GM21717 (cell line): ENCODE data around the gene ABHD16A.

Experiments used
- ATAC-seq: cut with Tn5 transposase; IDR thresholded peaks from one replicate; pipeline ENCODE4 v1.9.1; 2021; ENCODE audit warnings: mild to moderate bottlenecking, moderate library complexity; ENCODE audit not compliant: unreplicated experiment

ABHD16A gene

DNA sequence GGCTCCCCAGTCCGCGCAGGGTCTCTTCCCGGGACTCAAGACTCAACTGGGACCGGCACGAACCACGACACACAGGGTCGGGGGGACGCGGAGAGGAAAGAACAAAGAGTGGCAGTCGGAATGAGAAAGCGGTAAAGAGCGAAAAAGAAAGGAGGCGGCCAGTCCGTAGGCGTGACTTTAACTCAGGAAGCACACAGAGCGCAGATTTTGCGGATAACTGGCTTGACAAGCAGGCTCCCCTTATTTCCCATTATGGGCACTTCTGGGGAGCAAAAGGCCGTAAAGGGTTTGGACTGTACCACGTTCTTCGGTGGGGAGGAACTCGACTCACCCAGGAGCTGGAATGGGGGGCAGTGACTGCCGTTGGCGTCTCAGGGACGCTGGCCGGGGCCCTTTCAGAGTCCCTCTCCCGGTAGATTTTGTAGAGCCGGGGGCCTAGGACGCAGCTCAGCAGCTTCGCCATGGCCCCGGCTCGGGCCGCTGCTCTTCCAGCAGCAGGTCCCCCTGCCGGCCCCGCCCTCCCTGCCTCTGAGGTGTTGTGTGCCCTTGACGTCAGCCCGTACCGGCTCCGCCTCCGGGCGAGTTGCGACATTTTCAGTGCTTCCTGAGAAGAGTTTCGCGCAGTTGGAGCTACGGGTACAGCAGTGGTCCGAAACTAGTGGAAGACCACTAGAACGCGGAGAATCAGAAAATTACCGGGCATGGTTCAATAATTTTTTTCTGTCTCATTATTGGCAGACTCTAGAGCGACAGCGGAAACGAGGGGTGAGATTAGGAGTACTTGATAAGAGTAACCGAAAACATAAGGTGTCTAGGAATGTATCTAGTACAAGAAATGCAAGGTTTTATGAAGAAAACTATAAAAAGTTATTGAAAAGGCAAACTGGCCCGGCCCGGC lies at the start of gene ABHD16A:
ABHD16A (minus strand) TSS at position 506 of the 898 bp plus-strand sequence; CDS start at position 463, 43 bp downstream.
- peak; percentile 73 for ATAC-seq

DNA sequence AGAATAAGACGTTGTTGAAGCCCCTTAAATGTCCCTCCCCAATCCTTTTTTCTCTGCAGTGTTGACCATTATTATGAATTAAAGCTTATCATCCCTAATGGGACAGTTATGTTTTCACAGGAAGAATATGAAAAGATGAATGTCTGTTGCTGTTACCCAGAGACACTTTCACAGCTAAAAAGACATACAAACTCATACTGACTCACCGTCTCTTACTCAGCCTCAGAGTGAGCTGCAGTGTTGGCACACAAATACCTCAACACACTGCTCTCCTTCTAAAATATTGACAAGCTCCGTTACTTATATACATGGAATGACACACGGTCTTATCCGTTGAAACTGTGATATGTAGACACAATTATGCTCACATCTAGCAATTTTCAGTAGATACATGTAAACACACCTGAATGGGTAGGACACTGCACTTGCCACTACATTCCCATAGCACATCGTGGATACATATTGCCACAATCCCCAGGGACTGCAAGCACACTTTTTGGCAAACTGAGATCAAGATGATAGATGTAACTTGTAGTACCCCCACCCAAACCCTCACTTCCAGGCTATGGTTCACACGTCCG lies 49.7 kb upstream of the ABHD16A start:
- no peak for ATAC-seq

- ATAC-seq = no peak
These were observed 47.4 kb upstream of the ABHD16A start for GRCh38 chr6:31750411-31751022.

GRCh38 chr6:31749301-31750036 lies 46.3 kb upstream of the ABHD16A start:
- ATAC-seq = no peak

DNA sequence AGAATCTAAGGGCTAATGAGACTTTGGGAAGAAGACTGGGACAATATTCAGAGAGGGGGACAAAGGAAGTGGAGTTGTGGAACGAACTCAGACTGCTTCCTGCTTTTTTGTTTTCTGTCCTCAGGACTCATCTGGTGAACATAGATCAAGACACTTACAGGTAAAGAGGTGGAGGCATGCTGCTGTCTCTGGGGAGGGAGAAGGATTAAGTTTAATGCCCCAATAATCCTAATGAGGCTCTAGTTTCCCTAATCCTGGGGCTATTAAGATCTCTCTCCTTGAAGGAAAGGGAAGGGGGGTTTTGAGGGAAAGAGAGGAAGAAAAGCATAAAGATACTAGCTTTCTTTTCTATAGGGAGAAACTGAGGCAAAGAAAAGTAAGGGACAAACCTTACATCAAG lies 41.3 kb upstream of the ABHD16A start:
- ATAC-seq = no peak

GRCh38 chr6:31742894-31743293 lies 39.8 kb upstream of the ABHD16A start:
- ATAC-seq = no peak

DNA sequence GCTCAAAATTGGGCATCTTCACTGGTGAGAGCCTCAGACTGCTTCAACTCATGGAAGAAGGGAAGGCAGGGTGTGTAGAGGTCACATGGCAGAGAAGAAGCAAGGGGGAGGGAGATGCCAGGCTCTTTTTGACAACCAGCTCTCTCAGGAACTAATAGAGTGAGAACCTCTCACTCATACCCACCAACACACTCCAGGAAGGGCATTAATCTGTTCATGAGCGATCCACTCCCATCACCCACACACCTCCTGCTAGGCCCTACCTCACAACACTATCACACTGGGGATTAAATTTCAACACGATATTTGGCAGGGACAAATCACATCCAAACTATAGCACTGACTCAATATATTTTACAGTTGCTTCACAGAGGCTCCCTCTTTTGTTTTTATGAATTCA lies 38.7 kb upstream of the ABHD16A start:
- ATAC-seq = no peak

DNA sequence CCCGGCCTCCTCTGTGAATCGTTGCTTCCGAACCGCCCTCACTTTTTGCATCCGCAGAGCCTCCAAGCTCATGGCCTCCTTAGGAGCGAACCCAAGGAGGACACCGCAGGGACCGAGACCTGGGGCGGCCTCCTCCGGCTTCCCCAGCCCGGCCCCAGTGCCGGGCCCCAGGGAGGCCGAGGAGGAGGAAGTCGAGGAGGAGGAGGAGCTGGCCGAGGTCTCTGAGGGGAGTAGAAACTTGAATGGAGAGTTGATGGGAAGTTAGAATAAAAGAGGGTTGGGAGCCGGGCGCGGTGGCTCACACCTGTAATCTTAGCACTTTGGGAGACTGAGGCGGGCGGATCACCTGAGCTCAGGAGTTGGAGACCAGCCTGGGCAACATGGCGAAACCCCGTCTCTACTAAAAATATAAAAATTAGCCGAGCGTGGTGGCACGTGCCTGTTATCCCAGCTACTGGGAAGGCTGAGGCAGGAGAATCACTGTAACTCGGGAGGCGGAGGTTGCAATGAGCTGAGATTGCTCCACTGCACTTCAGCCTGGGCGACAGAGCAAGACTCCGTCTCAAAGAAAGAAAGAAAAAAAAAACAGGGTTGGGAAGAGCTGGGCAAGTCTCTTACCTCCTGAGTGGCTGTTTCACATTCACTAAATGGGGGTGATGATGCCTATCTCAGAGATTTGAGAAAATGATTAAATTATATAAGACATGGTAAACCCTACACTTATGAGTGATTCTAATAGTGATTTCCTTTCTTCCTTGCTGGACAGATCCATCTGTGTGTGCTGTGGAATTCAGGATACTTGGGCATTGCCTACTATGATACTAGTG lies 37.5 kb upstream of the ABHD16A start:
- ATAC-seq = peak; percentile 4

- peak; percentile 55 for ATAC-seq
These were observed 36.7 kb upstream of the ABHD16A start, which contains the start of gene MSH5 for GRCh38 chr6:31739639-31740396. TSS of gene MSH5 (plus strand) at chr6:31740005. CDS start at chr6:31740467, 462 bp downstream.

DNA sequence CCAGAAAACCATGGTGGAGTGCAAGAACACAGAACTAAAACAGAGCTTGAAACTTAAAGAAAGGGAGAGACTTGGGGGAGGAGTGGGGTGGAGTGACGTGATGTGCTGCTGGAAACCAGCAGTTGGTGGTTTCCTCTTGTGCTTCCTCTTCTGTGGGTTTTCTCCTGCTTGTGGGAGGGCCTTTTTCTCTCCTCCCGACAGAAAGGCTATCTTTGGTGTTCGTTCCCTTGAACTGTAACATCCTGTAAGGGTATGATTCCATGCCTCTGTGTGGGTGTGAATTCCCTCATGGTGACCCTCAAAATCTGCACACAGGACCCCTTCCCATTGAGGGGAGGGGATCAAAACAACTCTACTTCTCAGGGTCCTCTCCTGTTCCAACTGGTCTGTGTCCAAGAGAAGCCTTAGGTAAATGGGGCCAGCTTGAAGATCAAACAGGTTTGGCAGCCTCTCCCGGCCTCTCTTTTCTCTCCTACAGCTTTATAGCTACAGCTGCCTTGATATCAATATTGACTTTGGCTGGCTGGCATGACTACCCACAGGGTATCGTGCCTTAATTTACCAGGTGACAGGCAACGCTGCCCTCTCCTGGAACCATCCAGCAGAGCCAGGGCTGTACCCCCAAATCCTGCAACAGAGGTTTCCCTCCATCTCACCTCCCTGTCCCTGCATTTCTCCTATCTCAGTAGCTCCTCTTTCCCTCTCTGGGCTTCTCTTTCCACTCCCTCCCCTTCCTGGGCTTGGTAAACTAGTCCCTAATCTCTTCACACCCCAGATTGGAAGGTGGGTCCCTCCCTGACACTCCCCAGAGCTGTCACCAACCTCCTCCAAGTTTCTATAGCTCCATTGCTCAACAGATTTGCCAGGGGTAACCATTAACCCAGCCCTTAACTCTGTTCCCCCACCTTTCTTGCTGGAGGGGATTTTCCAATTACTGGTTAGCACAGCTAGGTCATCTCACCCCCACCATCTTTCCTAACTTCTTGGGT lies 35.2 kb upstream of the ABHD16A start:
- no peak for ATAC-seq

GRCh38 chr6:31737315-31737990 lies 34.3 kb upstream of the ABHD16A start:
- no peak for ATAC-seq

DNA sequence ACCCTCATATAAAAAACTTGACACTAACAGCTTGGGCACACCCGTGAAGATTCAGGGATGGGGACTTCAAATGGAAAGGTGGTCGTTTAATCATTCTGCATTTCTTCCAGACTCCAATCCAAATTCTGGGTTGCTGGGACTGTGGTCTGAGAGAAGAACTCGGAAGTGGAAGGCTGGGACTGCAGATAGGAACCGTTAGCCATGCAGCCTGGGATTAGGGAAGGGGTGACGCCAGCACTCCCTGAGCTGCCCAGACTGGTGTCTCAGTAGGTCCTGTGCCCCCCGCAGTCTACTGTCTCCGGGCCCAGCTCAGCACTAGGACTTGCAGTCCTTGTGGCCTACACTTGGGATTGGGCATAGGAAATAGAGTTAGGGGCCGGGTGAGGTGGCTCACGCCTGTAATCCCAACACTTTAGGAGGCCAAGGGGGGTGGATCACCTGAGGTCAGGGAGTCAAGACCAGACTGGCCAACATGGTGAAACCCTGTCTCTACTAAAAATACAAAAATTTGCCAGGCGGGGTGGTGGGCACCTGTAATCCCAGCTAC lies 33.7 kb upstream of the ABHD16A start:
- ATAC-seq = no peak

DNA sequence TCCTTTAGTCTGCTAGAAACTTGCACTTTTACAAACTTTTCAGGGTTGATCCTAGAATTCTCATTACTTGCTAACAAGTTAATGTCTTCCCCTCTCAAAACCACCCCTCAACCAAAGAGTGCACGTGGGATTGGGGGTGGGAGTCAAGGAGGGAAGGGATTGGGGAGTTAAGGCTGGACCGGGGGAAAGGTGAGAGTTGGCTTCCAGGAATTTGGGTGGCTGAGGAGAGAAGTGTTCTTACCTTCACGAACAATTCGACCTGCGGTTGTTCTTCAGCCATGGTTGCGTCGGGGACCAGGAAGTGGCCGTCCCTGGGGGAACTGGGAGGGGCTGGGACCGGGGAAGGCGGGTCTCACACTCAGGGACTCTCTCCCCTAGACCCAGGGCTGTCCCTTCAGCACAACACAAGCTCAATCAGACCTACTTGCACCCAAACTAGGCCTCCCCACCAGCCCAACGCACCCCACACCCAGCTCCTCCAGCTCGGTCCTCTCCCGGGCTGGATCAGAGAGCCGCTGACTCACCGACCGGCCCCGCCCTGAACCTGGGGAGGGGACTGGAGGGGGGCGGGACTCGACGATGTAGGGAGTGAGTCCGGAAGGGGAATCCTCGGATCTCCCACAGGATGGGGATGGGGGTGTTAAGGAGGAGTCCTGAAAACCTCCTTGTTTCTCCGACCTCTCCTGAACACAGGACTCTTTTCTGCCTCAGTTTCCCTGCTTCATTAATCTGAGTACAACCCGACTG lies 33.1 kb upstream of the ABHD16A start, which contains the start of gene CLIC1:
CLIC1 (minus strand) TSS at position 510 of the 747 bp plus-strand sequence; CDS start at position 280, 230 bp downstream.
- peak; percentile 24 for ATAC-seq

GRCh38 chr6:31734821-31735406 lies 31.8 kb upstream of the ABHD16A start:
- ATAC-seq = no peak

GRCh38 chr6:31734247-31734820 lies 31.2 kb upstream of the ABHD16A start:
- no peak for ATAC-seq

GRCh38 chr6:31733734-31734133 lies 30.6 kb upstream of the ABHD16A start:
- no peak for ATAC-seq
